Measurements from ENCODE around the gene SLC12A7. TPM values are rescaled to one million over a fixed set of nuclear protein-coding genes. Genes with fewer than 3 reads are reported as not detected.

Gene SLC12A7
- total and polyA plus RNA-seq, 3 donors from 2014 or later = 73.2 to 212 (median 168) TPM

DNA sequence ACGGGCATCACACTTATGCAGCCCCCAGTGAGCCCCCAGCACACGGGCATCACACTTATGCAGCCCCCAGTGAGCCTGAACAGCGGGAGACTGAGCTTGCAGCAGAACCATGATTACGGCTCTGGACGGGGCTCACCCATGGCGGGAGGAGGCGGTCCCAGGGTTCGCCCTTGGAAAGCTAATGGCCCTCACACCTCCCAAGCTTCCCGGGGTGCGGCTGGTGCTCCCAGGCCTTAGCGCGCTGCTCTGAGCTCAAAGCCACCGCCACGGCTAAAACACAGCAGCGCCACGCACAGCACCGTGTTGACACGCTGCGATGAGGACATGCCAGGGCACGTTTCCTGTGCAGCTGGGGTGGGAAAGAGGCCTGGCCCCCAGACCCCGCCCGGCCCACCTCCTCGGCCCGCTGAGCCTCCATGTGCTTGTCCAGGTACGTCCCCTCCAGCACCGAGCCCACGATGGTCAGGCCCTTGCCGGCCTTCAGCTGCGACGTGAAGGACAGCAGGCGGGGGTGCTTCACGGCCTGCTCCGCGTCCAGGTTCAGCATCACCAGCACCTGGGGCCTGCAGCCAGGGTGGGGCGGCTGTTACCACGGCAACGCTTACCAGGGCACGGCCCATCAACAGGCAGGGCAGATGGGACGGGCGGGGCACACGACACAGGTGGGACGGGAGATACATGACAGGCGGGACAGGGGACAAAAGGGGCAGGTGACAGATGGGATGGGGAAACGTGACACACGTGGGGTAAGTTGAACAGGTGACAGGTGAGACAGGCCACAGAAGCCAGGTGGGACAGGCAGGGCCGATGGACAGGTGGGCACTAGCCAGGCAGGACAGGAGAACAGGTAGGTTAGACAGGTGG is 38.4 kb downstream of the SLC12A7 start:
- no peaks in the 10 kb centered on the region for H3K36me3 ChIP-seq (ENCODE audit: low read depth, missing control alignments)
- H3K27me3 ChIP-seq = no peaks in the 10 kb centered on the region
- DNase-seq = no peak
- no peaks in the 10 kb centered on the region for H3K4me1 ChIP-seq
- no peaks in the 10 kb centered on the region for H3K9me3 ChIP-seq
- intact Hi-C loops (cut with DNase I; ENCODE audit: low total_unique reads) = no loop called here
- WGBS, 2 donors = 89 to 93% methylated on average over 14 to 43 of the region's 46 CpGs
- TF ChIP-seq POLR2A (IDR thresholded peaks at IDR 0.05) = no peak
- TF ChIP-seq, protein P1, sequence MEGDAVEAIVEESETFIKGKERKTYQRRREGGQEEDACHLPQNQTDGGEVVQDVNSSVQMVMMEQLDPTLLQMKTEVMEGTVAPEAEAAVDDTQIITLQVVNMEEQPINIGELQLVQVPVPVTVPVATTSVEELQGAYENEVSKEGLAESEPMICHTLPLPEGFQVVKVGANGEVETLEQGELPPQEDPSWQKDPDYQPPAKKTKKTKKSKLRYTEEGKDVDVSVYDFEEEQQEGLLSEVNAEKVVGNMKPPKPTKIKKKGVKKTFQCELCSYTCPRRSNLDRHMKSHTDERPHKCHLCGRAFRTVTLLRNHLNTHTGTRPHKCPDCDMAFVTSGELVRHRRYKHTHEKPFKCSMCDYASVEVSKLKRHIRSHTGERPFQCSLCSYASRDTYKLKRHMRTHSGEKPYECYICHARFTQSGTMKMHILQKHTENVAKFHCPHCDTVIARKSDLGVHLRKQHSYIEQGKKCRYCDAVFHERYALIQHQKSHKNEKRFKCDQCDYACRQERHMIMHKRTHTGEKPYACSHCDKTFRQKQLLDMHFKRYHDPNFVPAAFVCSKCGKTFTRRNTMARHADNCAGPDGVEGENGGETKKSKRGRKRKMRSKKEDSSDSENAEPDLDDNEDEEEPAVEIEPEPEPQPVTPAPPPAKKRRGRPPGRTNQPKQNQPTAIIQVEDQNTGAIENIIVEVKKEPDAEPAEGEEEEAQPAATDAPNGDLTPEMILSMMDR (IDR thresholded peaks at IDR 0.05) = no peak
- H3K27ac ChIP-seq = no peak overlapping the region
- H3K4me3 ChIP-seq = no peak overlapping the region

DNA sequence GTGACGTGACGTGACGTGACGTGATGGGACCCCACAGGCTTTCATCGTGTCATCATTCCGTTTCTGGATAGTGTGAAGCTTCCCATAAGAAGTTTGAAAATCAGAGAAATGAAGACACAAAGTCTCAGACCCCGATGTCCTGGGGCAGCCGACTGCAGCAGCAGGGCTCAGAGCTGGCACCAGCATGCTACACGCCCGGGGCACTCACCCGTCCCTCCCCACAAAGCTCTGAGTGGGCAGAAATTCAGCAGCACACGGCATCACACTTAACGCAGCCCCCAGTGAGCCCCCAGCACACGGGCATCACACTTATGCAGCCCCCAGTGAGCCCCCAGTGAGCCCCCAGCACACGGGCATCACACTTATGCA is 42.2 kb downstream of the SLC12A7 start:
- H3K4me1 ChIP-seq = no peaks in the 10 kb centered on the region
- TF ChIP-seq, protein P1 (IDR thresholded peaks at IDR 0.05) = no peak
- TF ChIP-seq POLR2A (IDR thresholded peaks at IDR 0.05) = no peak
- no peak for DNase-seq
- H3K4me3 ChIP-seq = no peak overlapping the region
- intact Hi-C loops (cut with DNase I; ENCODE audit: low total_unique reads) = no loop called here
- H3K36me3 ChIP-seq (ENCODE audit: low read depth, missing control alignments) = no peaks in the 10 kb centered on the region
- H3K27ac ChIP-seq = no peak overlapping the region
- WGBS, 2 donors = 89 to 94% methylated on average over 5 to 13 of the region's 15 CpGs
- no peaks in the 10 kb centered on the region for H3K9me3 ChIP-seq
- no peaks in the 10 kb centered on the region for H3K27me3 ChIP-seq

DNA sequence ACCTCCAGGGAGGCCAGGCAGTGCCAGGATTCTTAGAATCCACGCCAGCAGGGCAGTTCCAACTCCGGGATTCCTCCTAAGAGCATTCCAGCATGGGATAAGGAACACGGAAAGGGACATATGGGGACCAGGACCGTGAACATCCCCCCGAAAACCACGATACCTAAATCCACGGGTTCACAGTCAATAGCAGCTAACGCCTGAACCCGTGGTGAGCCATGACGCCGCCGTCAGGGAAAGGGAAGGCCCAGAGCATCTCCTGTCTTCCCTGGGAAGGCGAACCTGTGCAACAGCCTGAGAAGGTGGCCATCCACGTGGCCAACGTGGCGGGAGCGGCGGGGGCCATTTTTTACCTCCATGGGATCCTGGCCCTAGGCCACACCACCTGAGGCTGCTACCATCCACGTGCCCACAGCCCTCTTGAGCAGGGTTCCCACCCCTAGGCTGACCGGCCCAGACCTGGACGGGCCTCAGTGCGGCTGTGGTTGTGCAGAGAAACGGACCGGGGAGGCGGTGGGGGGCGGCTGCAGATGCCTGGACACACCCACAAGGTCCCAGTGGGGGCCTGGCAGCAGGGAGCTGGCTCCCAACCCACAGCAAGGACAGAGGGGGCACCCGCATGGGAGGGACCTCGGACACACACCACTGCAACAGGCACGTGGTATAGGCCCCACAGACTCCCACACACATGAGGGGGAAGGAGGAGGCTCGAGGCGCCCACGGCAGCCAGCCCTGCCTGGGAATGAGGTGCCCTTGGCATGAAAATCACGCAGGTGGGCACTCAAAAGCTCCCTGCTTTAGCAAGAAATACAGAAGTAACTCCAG is 42.8 kb downstream of the SLC12A7 start:
- H3K36me3 ChIP-seq (ENCODE audit: low read depth, missing control alignments) = no peaks in the 10 kb centered on the region
- intact Hi-C loops (cut with DNase I; ENCODE audit: low total_unique reads) = no loop called here

DNA sequence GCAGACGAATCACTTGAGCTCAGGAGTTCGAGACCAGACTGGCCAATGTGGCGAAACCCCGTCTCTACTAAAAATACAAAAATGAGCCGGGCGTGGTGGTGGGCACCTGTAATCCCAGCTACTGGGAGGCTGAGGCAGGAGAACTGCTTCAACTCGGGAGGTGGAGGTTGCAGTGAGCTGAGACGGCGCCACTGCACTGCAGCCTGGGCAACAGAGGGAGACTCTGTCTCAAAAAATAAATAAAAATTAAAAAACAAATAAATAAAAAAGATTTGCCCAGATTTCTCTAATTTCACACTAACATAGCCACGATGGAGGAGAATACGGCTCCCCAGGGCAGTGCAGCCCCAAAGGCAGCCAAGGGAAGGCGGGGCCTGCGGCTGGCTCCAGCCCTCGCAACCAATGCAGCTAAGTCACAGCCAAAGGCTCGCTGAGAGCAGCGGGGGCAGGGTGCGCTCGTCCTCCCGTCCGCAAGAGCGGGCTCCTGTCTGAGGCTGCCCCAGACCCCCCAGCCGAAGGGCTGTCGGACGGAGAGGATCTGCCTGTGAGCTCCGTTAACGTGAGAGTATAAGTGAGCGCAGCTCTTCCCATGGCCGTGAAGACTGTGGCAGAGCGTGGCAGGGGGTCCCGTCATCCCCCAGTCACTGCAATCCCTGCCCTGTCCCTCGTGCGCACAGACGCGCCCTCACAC is 43.5 kb downstream of the SLC12A7 start:
- H3K27ac ChIP-seq = no peak overlapping the region
- no peaks in the 10 kb centered on the region for H3K36me3 ChIP-seq (ENCODE audit: low read depth, missing control alignments)
- no peak for DNase-seq
- no peaks in the 10 kb centered on the region for H3K4me1 ChIP-seq
- no peak for TF ChIP-seq POLR2A (IDR thresholded peaks at IDR 0.05)
- TF ChIP-seq, protein P1 (IDR thresholded peaks at IDR 0.05) = no peak
- WGBS, 2 donors = 89 to 92% methylated on average over 32 of the region's 34 CpGs
- no peak overlapping the region for H3K4me3 ChIP-seq
- H3K27me3 ChIP-seq = no peaks in the 10 kb centered on the region
- no peaks in the 10 kb centered on the region for H3K9me3 ChIP-seq
- intact Hi-C loops (cut with DNase I; ENCODE audit: low total_unique reads) = no loop called here

More for the DNA sequence above, 42.8 kb downstream of the SLC12A7 start:
- 85 to 92% methylated on average over 17 to 33 of the region's 33 CpGs for WGBS, 2 donors
- no peaks in the 10 kb centered on the region for H3K9me3 ChIP-seq
- TF ChIP-seq POLR2A (IDR thresholded peaks at IDR 0.05) = no peak
- TF ChIP-seq, protein P1 (IDR thresholded peaks at IDR 0.05) = no peak
- no peaks in the 10 kb centered on the region for H3K27me3 ChIP-seq
- H3K4me1 ChIP-seq = no peaks in the 10 kb centered on the region
- H3K27ac ChIP-seq = no peak overlapping the region
- DNase-seq = no peak
- no peak overlapping the region for H3K4me3 ChIP-seq

Measured in testis (tissue), 3 donors.